ENCODE results near the gene SNED1.

GRCh38 chr2:241037498-241037897 lies 39.1 kb downstream of the SNED1 start:
- TF ChIP-seq CTCF (IDR thresholded peaks at IDR 0.05) (no peak), E2F1 (CRISPR knock-in tag; IDR thresholded peaks at IDR 0.05) (no peak), CDX4 (CRISPR knock-in tag; IDR thresholded peaks at IDR 0.05; ENCODE audit: borderline replicate concordance) (no peak), FOXJ3 (CRISPR knock-in tag; IDR thresholded peaks at IDR 0.05; ENCODE audit: borderline replicate concordance) (no peak), NR2C2 (CRISPR knock-in tag; IDR thresholded peaks at IDR 0.05) (no peak), NR3C1 (CRISPR knock-in tag; conservative IDR thresholded peaks at IDR 0.05; ENCODE audit: low read depth) (no peak), GABPB1 (CRISPR knock-in tag; IDR thresholded peaks at IDR 0.05) (no peak), TP53 (CRISPR knock-in tag; IDR thresholded peaks at IDR 0.05) (no peak), PREB (CRISPR knock-in tag; IDR thresholded peaks at IDR 0.05; ENCODE audit: borderline replicate concordance) (no peak)
- TF ChIP-seq, protein P1, sequence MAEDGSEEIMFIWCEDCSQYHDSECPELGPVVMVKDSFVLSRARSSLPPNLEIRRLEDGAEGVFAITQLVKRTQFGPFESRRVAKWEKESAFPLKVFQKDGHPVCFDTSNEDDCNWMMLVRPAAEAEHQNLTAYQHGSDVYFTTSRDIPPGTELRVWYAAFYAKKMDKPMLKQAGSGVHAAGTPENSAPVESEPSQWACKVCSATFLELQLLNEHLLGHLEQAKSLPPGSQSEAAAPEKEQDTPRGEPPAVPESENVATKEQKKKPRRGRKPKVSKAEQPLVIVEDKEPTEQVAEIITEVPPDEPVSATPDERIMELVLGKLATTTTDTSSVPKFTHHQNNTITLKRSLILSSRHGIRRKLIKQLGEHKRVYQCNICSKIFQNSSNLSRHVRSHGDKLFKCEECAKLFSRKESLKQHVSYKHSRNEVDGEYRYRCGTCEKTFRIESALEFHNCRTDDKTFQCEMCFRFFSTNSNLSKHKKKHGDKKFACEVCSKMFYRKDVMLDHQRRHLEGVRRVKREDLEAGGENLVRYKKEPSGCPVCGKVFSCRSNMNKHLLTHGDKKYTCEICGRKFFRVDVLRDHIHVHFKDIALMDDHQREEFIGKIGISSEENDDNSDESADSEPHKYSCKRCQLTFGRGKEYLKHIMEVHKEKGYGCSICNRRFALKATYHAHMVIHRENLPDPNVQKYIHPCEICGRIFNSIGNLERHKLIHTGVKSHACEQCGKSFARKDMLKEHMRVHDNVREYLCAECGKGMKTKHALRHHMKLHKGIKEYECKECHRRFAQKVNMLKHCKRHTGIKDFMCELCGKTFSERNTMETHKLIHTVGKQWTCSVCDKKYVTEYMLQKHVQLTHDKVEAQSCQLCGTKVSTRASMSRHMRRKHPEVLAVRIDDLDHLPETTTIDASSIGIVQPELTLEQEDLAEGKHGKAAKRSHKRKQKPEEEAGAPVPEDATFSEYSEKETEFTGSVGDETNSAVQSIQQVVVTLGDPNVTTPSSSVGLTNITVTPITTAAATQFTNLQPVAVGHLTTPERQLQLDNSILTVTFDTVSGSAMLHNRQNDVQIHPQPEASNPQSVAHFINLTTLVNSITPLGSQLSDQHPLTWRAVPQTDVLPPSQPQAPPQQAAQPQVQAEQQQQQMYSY (CRISPR knock-in tag; IDR thresholded peaks at IDR 0.05), result no peak
- TF ChIP-seq, protein P2, sequence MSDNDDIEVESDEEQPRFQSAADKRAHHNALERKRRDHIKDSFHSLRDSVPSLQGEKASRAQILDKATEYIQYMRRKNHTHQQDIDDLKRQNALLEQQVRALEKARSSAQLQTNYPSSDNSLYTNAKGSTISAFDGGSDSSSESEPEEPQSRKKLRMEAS (CRISPR knock-in tag; IDR thresholded peaks at IDR 0.05), result no peak
- TF ChIP-seq, protein P3, sequence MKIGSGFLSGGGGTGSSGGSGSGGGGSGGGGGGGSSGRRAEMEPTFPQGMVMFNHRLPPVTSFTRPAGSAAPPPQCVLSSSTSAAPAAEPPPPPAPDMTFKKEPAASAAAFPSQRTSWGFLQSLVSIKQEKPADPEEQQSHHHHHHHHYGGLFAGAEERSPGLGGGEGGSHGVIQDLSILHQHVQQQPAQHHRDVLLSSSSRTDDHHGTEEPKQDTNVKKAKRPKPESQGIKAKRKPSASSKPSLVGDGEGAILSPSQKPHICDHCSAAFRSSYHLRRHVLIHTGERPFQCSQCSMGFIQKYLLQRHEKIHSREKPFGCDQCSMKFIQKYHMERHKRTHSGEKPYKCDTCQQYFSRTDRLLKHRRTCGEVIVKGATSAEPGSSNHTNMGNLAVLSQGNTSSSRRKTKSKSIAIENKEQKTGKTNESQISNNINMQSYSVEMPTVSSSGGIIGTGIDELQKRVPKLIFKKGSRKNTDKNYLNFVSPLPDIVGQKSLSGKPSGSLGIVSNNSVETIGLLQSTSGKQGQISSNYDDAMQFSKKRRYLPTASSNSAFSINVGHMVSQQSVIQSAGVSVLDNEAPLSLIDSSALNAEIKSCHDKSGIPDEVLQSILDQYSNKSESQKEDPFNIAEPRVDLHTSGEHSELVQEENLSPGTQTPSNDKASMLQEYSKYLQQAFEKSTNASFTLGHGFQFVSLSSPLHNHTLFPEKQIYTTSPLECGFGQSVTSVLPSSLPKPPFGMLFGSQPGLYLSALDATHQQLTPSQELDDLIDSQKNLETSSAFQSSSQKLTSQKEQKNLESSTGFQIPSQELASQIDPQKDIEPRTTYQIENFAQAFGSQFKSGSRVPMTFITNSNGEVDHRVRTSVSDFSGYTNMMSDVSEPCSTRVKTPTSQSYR (CRISPR knock-in tag; IDR thresholded peaks at IDR 0.05), result no peak
- TF ChIP-seq, protein P4, sequence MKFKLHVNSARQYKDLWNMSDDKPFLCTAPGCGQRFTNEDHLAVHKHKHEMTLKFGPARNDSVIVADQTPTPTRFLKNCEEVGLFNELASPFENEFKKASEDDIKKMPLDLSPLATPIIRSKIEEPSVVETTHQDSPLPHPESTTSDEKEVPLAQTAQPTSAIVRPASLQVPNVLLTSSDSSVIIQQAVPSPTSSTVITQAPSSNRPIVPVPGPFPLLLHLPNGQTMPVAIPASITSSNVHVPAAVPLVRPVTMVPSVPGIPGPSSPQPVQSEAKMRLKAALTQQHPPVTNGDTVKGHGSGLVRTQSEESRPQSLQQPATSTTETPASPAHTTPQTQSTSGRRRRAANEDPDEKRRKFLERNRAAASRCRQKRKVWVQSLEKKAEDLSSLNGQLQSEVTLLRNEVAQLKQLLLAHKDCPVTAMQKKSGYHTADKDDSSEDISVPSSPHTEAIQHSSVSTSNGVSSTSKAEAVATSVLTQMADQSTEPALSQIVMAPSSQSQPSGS (CRISPR knock-in tag; IDR thresholded peaks at IDR 0.05; ENCODE audit: borderline replicate concordance, low read depth), result no peak
- TF ChIP-seq, protein P5, sequence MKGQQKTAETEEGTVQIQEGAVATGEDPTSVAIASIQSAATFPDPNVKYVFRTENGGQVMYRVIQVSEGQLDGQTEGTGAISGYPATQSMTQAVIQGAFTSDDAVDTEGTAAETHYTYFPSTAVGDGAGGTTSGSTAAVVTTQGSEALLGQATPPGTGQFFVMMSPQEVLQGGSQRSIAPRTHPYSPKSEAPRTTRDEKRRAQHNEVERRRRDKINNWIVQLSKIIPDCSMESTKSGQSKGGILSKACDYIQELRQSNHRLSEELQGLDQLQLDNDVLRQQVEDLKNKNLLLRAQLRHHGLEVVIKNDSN (CRISPR knock-in tag; IDR thresholded peaks at IDR 0.05), result no peak
